Measurements from ENCODE around the gene KIF16B.

KIF16B gene

GRCh38 chr20:16286601-16287000, 286.6 kb downstream of the KIF16B start:
- WGBS, result 95% methylated on average over 4 of the region's 4 CpGs
- Histone ChIP-seq H2BK120ac (ENCODE audit: low read depth, low read length) (no peak overlapping the region), H3K9me3 (ENCODE audit: control insufficient read depth, low read length) (no peaks in the 10 kb centered on the region), H2BK12ac (ENCODE audit: low read length in 2 of 2) (no peak overlapping the region), H4K91ac (ENCODE audit: low read length) (no peak overlapping the region), H3K4me2 (ENCODE audit: low read length, poor library complexity, severe bottlenecking) (no peak overlapping the region), H3K79me1 (replicated peaks; ENCODE audit: low read length, poor library complexity, severe bottlenecking) (no peaks in the 10 kb centered on the region), H2AK5ac (ENCODE audit: low read length, severe bottlenecking) (no peak overlapping the region), H3K36me3 (ENCODE audit: control insufficient read depth in 1 of 2, insufficient read depth in 2 of 2, low read depth in 1 of 2, low read length in 2 of 2) (peaks cover 0 to 6% of the 10 kb centered on the region in 2 experiments), H3K9ac (ENCODE audit: low read length) (no peak overlapping the region), H3K27ac (ENCODE audit: low read length, poor library complexity, severe bottlenecking) (no peak overlapping the region), H3K4ac (ENCODE audit: low read depth in 1 of 2, low read length in 2 of 2) (no peak overlapping the region), H3K4me1 (ENCODE audit: control insufficient read depth, insufficient read depth, low read depth, low read length) (peaks cover 8% of the 10 kb centered on the region), H3K23ac (ENCODE audit: low read length in 2 of 2) (no peak overlapping the region), H2BK5ac (ENCODE audit: low read depth, low read length, poor library complexity, severe bottlenecking) (no peak overlapping the region), H3K18ac (ENCODE audit: low read depth in 1 of 2, low read length in 2 of 2) (no peak overlapping the region), H3K14ac (ENCODE audit: low read length in 2 of 2) (no peak overlapping the region), H4K8ac (ENCODE audit: low read length) (no peak overlapping the region), H3K4me3 (ENCODE audit: insufficient read depth in 1 of 2, low read depth in 1 of 2, low read length in 2 of 2) (no peak overlapping the region), H2BK15ac (ENCODE audit: low read depth, poor library complexity, severe bottlenecking) (no peak overlapping the region), H2AFZ (ENCODE audit: low read depth, low read length) (no peak overlapping the region), H3K27me3 (ENCODE audit: control insufficient read depth in 1 of 2, insufficient read depth in 1 of 2, low read length in 2 of 2) (no peaks in the 10 kb centered on the region)
- no peak for DNase-seq

- no peak overlapping the region for H2AK5ac ChIP-seq (ENCODE audit: low read length, severe bottlenecking)
- no peak overlapping the region for H4K8ac ChIP-seq (ENCODE audit: low read length)
- peaks cover 0 to 7% of the 10 kb centered on the region in 2 experiments for H3K36me3 ChIP-seq (ENCODE audit: control insufficient read depth in 1 of 2, insufficient read depth in 2 of 2, low read depth in 1 of 2, low read length in 2 of 2)
- no peak overlapping the region for H2BK12ac ChIP-seq (ENCODE audit: low read length in 2 of 2)
- H3K14ac ChIP-seq (ENCODE audit: low read length in 2 of 2), result no peak overlapping the region
- 92% methylated on average over 15 of the region's 15 CpGs for WGBS
- no peak overlapping the region for H2AFZ ChIP-seq (ENCODE audit: low read depth, low read length)
- no peak overlapping the region for H3K9ac ChIP-seq (ENCODE audit: low read length)
- no peak overlapping the region for H3K23ac ChIP-seq (ENCODE audit: low read length in 2 of 2)
- H3K79me1 ChIP-seq (replicated peaks; ENCODE audit: low read length, poor library complexity, severe bottlenecking), result no peaks in the 10 kb centered on the region
- no peaks in the 10 kb centered on the region for H3K27me3 ChIP-seq (ENCODE audit: control insufficient read depth in 1 of 2, insufficient read depth in 1 of 2, low read length in 2 of 2)
- no peak overlapping the region for H3K4me3 ChIP-seq (ENCODE audit: insufficient read depth in 1 of 2, low read depth in 1 of 2, low read length in 2 of 2)
- H2BK120ac ChIP-seq (ENCODE audit: low read depth, low read length), result no peak overlapping the region
- H3K27ac ChIP-seq (ENCODE audit: low read length, poor library complexity, severe bottlenecking), result no peak overlapping the region
- no peak overlapping the region for H2BK5ac ChIP-seq (ENCODE audit: low read depth, low read length, poor library complexity, severe bottlenecking)
- DNase-seq, result no peak
- H2BK15ac ChIP-seq (ENCODE audit: low read depth, poor library complexity, severe bottlenecking), result no peak overlapping the region
- H3K9me3 ChIP-seq (ENCODE audit: control insufficient read depth, low read length), result no peaks in the 10 kb centered on the region
- peaks cover 15% of the 10 kb centered on the region for H3K4me1 ChIP-seq (ENCODE audit: control insufficient read depth, insufficient read depth, low read depth, low read length)
- H4K91ac ChIP-seq (ENCODE audit: low read length), result no peak overlapping the region
- H3K4ac ChIP-seq (ENCODE audit: low read depth in 1 of 2, low read length in 2 of 2), result no peak overlapping the region
- no peak overlapping the region for H3K18ac ChIP-seq (ENCODE audit: low read depth in 1 of 2, low read length in 2 of 2)
- no peak overlapping the region for H3K4me2 ChIP-seq (ENCODE audit: low read length, poor library complexity, severe bottlenecking)
Measured at GRCh38 chr20:16284385-16285100, 288.7 kb downstream of the KIF16B start.

GRCh38 chr20:16283978-16284377, 289.3 kb downstream of the KIF16B start:
- DNase-seq, result no peak
- H4K8ac ChIP-seq (ENCODE audit: low read length), result no peak overlapping the region
- H3K79me1 ChIP-seq (replicated peaks; ENCODE audit: low read length, poor library complexity, severe bottlenecking), result no peaks in the 10 kb centered on the region
- H3K27ac ChIP-seq (ENCODE audit: low read length, poor library complexity, severe bottlenecking), result no peak overlapping the region
- H3K18ac ChIP-seq (ENCODE audit: low read depth in 1 of 2, low read length in 2 of 2), result no peak overlapping the region
- peak overlapping the region; percentile 22 for H2AK5ac ChIP-seq (ENCODE audit: low read length, severe bottlenecking)
- no peak overlapping the region for H3K14ac ChIP-seq (ENCODE audit: low read length in 2 of 2)
- no peak overlapping the region for H3K4me3 ChIP-seq (ENCODE audit: insufficient read depth in 1 of 2, low read depth in 1 of 2, low read length in 2 of 2)
- peaks cover 0 to 7% of the 10 kb centered on the region in 2 experiments for H3K36me3 ChIP-seq (ENCODE audit: control insufficient read depth in 1 of 2, insufficient read depth in 2 of 2, low read depth in 1 of 2, low read length in 2 of 2)
- H3K9ac ChIP-seq (ENCODE audit: low read length), result no peak overlapping the region
- no peak overlapping the region for H2BK5ac ChIP-seq (ENCODE audit: low read depth, low read length, poor library complexity, severe bottlenecking)
- H4K91ac ChIP-seq (ENCODE audit: low read length), result no peak overlapping the region
- no peaks in the 10 kb centered on the region for H3K27me3 ChIP-seq (ENCODE audit: control insufficient read depth in 1 of 2, insufficient read depth in 1 of 2, low read length in 2 of 2)
- H3K4ac ChIP-seq (ENCODE audit: low read depth in 1 of 2, low read length in 2 of 2), result no peak overlapping the region
- no peak overlapping the region for H2BK15ac ChIP-seq (ENCODE audit: low read depth, poor library complexity, severe bottlenecking)
- WGBS, result 94% methylated on average over 5 of the region's 5 CpGs
- H2AFZ ChIP-seq (ENCODE audit: low read depth, low read length), result no peak overlapping the region
- peaks cover 15% of the 10 kb centered on the region for H3K4me1 ChIP-seq (ENCODE audit: control insufficient read depth, insufficient read depth, low read depth, low read length)
- no peak overlapping the region for H3K4me2 ChIP-seq (ENCODE audit: low read length, poor library complexity, severe bottlenecking)
- H3K23ac ChIP-seq (ENCODE audit: low read length in 2 of 2), result no peak overlapping the region
- H2BK12ac ChIP-seq (ENCODE audit: low read length in 2 of 2), result no peak overlapping the region
- no peaks in the 10 kb centered on the region for H3K9me3 ChIP-seq (ENCODE audit: control insufficient read depth, low read length)
- no peak overlapping the region for H2BK120ac ChIP-seq (ENCODE audit: low read depth, low read length)

GRCh38 chr20:16283307-16283706, 289.9 kb downstream of the KIF16B start:
- H3K18ac ChIP-seq (ENCODE audit: low read depth in 1 of 2, low read length in 2 of 2), result no peak overlapping the region
- no peak overlapping the region for H3K4me2 ChIP-seq (ENCODE audit: low read length, poor library complexity, severe bottlenecking)
- H3K4me3 ChIP-seq (ENCODE audit: insufficient read depth in 1 of 2, low read depth in 1 of 2, low read length in 2 of 2), result no peak overlapping the region
- no peak overlapping the region for H2BK120ac ChIP-seq (ENCODE audit: low read depth, low read length)
- H4K8ac ChIP-seq (ENCODE audit: low read length), result no peak overlapping the region
- H3K27ac ChIP-seq (ENCODE audit: low read length, poor library complexity, severe bottlenecking), result no peak overlapping the region
- no peak overlapping the region for H3K4ac ChIP-seq (ENCODE audit: low read depth in 1 of 2, low read length in 2 of 2)
- WGBS, result 98% methylated on average over 6 of the region's 6 CpGs
- no peaks in the 10 kb centered on the region for H3K79me1 ChIP-seq (replicated peaks; ENCODE audit: low read length, poor library complexity, severe bottlenecking)
- H2AFZ ChIP-seq (ENCODE audit: low read depth, low read length), result no peak overlapping the region
- peaks cover 15% of the 10 kb centered on the region for H3K4me1 ChIP-seq (ENCODE audit: control insufficient read depth, insufficient read depth, low read depth, low read length)
- H3K9me3 ChIP-seq (ENCODE audit: control insufficient read depth, low read length), result no peaks in the 10 kb centered on the region
- no peak overlapping the region for H3K9ac ChIP-seq (ENCODE audit: low read length)
- H3K27me3 ChIP-seq (ENCODE audit: control insufficient read depth in 1 of 2, insufficient read depth in 1 of 2, low read length in 2 of 2), result no peaks in the 10 kb centered on the region
- H3K14ac ChIP-seq (ENCODE audit: low read length in 2 of 2), result no peak overlapping the region
- DNase-seq, result no peak
- H2BK12ac ChIP-seq (ENCODE audit: low read length in 2 of 2), result no peak overlapping the region
- H2BK5ac ChIP-seq (ENCODE audit: low read depth, low read length, poor library complexity, severe bottlenecking), result no peak overlapping the region
- no peak overlapping the region for H4K91ac ChIP-seq (ENCODE audit: low read length)
- H3K36me3 ChIP-seq (ENCODE audit: control insufficient read depth in 1 of 2, insufficient read depth in 2 of 2, low read depth in 1 of 2, low read length in 2 of 2), result peaks cover 0 to 7% of the 10 kb centered on the region in 2 experiments
- H2BK15ac ChIP-seq (ENCODE audit: low read depth, poor library complexity, severe bottlenecking), result no peak overlapping the region
- H2AK5ac ChIP-seq (ENCODE audit: low read length, severe bottlenecking), result no peak overlapping the region
- H3K23ac ChIP-seq (ENCODE audit: low read length in 2 of 2), result no peak overlapping the region

Data from mesenchymal stem cell (in vitro differentiated cells and primary cell).